ENCODE results near the gene LETM1. TPM values are rescaled to one million over a fixed set of nuclear protein-coding genes. Genes with fewer than 3 reads are reported as not detected.

Gene LETM1
- total RNA-seq, 1 donor from 2014 or later = 42.6 TPM

DNA sequence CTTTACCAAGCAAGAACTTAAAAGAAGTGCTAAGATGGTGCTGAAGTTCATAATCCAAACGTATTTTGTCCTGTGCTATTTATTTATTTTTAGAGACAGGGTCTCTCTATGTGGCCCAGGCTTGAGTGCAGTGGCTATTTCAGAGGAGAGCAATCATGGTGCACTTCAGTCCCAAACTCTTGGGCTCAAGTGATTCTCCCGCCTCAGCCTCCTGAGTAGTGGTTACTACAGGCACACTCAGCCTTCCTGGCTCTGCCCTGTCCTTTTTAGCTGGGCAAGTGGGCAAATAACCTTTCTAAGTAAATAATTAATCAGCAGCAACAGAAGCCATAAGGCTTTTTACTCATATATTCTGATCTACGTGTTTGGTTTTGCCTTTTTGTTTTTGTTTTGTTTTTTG is 17.8 kb upstream of the LETM1 start:
- no peak for TF ChIP-seq CTCF (conservative IDR thresholded peaks at IDR 0.05; ENCODE audit: low read depth, low read length)
- DNase-seq (ENCODE audit: low read depth) = no peak
- H3K4me3 ChIP-seq (ENCODE audit: low read depth, low read length) = no peak overlapping the region

DNA sequence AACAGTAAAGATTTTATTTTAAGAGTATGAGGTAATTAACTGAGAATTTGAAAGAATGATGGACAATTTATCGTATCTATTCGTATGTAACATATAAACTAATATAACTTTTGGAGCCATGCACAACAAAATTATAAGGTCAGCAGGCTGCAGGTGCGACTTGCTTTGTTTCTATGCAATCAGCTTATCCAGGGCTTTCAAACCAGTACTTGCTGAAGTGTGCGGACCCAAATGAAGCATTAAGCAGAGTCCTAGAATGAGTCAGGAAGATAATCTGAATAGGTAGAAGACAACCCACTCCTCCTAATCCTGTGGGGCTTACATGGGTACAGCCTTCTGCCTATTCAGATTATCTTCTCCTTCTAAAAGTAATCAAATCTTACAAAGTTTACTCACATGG is 17.3 kb upstream of the LETM1 start:
- TF ChIP-seq CTCF (conservative IDR thresholded peaks at IDR 0.05; ENCODE audit: low read depth, low read length) = no peak
- no peak for DNase-seq (ENCODE audit: low read depth)
- H3K4me3 ChIP-seq (ENCODE audit: low read depth, low read length) = peak overlapping the region; percentile 80

DNA sequence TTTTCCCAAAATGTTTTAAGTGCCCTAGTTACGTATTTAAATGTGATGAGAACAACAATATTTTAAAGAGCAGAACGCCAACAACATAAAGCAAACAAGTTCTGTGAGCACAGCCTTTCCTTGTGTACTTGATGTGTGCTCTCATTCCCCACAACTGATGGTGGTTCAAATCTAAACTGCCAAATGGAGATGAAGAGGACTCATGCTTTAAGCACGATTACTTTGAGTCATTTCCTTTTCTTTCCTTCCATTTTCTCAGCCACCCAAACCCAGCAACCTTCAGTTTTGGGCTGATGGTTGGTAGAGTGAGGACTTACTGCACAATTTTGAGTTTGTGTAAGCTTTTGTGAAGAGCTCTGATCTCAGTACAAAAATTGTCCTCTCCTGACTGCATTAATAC is 16.9 kb upstream of the LETM1 start:
- TF ChIP-seq CTCF (conservative IDR thresholded peaks at IDR 0.05; ENCODE audit: low read depth, low read length) = no peak
- no peak for DNase-seq (ENCODE audit: low read depth)
- H3K4me3 ChIP-seq (ENCODE audit: low read depth, low read length) = peak overlapping the region; percentile 80

GRCh38 chr4:1871471-1872021 is 15.6 kb upstream of the LETM1 start:
- no peak for TF ChIP-seq CTCF (conservative IDR thresholded peaks at IDR 0.05; ENCODE audit: low read depth, low read length)
- H3K4me3 ChIP-seq (ENCODE audit: low read depth, low read length) = peak overlapping the region; percentile 80
- DNase-seq (ENCODE audit: low read depth) = no peak

GRCh38 chr4:1870578-1871443 is 14.9 kb upstream of the LETM1 start, which contains the start of gene NSD2:
NSD2 (plus strand) TSS chr4:1871393; CDS start chr4:1900655, 29,262 bp downstream.
- DNase-seq (ENCODE audit: low read depth) = no peak
- H3K4me3 ChIP-seq (ENCODE audit: low read depth, low read length) = peak within 1 kb of the TSS; percentile 80
- TF ChIP-seq CTCF (conservative IDR thresholded peaks at IDR 0.05; ENCODE audit: low read depth, low read length) = no peak

- TF ChIP-seq CTCF (conservative IDR thresholded peaks at IDR 0.05; ENCODE audit: low read depth, low read length) = no peak
- DNase-seq (ENCODE audit: low read depth) = no peak
- peak overlapping the region; percentile 75 for H3K4me3 ChIP-seq (ENCODE audit: low read depth, low read length)
Measured at GRCh38 chr4:1870328-1870577, 14.3 kb upstream of the LETM1 start.

All from epithelial cell of proximal tubule (primary cell).